GM12878 (cell line): ENCODE results near the gene LRP10. TPM values are rescaled to one million over a fixed set of nuclear protein-coding genes. Genes with fewer than 3 reads are reported as not detected.

Source experiments
- BACH1 ChIP-seq: fragments of 450-650 bp; IDR thresholded peaks from 2 replicates; pipeline ENCODE4 v1.6.1; 2017; ENCODE audit warnings: mild to moderate bottlenecking, borderline replicate concordance
- BHLHE40 ChIP-seq, 2 experiments: fragments of 450-650 bp in 1 of 2; IDR thresholded peaks; 2 replicates each; pipeline ENCODE4 v1.6.1; 2011 to 2017; ENCODE audit warnings: low read depth in 2 of 2, borderline replicate concordance in 1 of 2, improper control_type of control experiment in 1 of 2, low read length in 1 of 2, mild to moderate bottlenecking in 1 of 2
- CREB1 ChIP-seq: IDR thresholded peaks from 2 replicates; pipeline ENCODE4 v1.6.1; 2012; ENCODE audit warnings: low read depth, mild to moderate bottlenecking, inconsistent platforms
- E4F1 ChIP-seq: fragments of 450-650 bp; IDR thresholded peaks from 2 replicates; pipeline ENCODE4 v1.6.1; 2018; ENCODE audit warnings: borderline replicate concordance, mild to moderate bottlenecking; ENCODE audit not compliant: partially characterized antibody
- EGR1 ChIP-seq, 2 experiments: IDR thresholded peaks; 1 replicate in 1 of 2; 2 replicates in 1 of 2; pipeline ENCODE4 v1.6.1; 2011 to 2012; ENCODE audit warnings: low read depth in 2 of 2, low read length in 2 of 2, borderline replicate concordance in 1 of 2, mild to moderate bottlenecking in 1 of 2, moderate library complexity in 1 of 2
- FOS ChIP-seq: IDR thresholded peaks from 3 replicates; pipeline ENCODE4 v1.6.1; 2011; ENCODE audit warnings: borderline replicate concordance; ENCODE audit not compliant: insufficient read length; ENCODE audit errors: extremely low read depth
- FOXM1 ChIP-seq: IDR thresholded peaks from 2 replicates; pipeline ENCODE4 v1.6.1; 2012; ENCODE audit warnings: low read depth, mild to moderate bottlenecking, inconsistent platforms, low read length, moderate library complexity
- GATAD2B ChIP-seq: fragments of 450-650 bp; conservative IDR thresholded peaks from 2 replicates; pipeline ENCODE4 v1.6.1; 2017; ENCODE audit warnings: low read depth, mild to moderate bottlenecking, moderate library complexity
- HDGF ChIP-seq: fragments of 450-650 bp; IDR thresholded peaks from 2 replicates; pipeline ENCODE4 v1.6.1; 2016; ENCODE audit warnings: antibody characterized with exemption
- MAX ChIP-seq: IDR thresholded peaks from 2 replicates; pipeline ENCODE4 v1.6.1; 2012; ENCODE audit warnings: low read depth, low read length, improper control_type of control experiment
- MLLT1 ChIP-seq: fragments of 450-650 bp; IDR thresholded peaks from 2 replicates; pipeline ENCODE4 v1.6.1; 2016; ENCODE audit warnings: mild to moderate bottlenecking
- MTA2 ChIP-seq: fragments of 450-650 bp; IDR thresholded peaks from 2 replicates; pipeline ENCODE4 v1.6.1; 2016; ENCODE audit warnings: low read depth, mild to moderate bottlenecking, moderate library complexity
- NBN ChIP-seq: fragments of 450-650 bp; IDR thresholded peaks from 2 replicates; pipeline ENCODE4 v1.6.1; 2016
- POU2F2 ChIP-seq: IDR thresholded peaks from 3 replicates; pipeline ENCODE4 v1.6.1; 2011; ENCODE audit warnings: low read depth, mild to moderate bottlenecking, low read length, borderline replicate concordance
- RAD21 ChIP-seq: IDR thresholded peaks from 2 replicates; pipeline ENCODE4 v1.6.1; 2011; ENCODE audit warnings: mild to moderate bottlenecking, low read depth, low read length, moderate library complexity; ENCODE audit not compliant: insufficient read depth
- TCF3 ChIP-seq: IDR thresholded peaks from 2 replicates; pipeline ENCODE4 v1.6.1; 2012; ENCODE audit warnings: low read depth, mild to moderate bottlenecking, low read length, borderline replicate concordance; ENCODE audit not compliant: insufficient read depth
- ZBTB33 ChIP-seq: fragments of 450-650 bp; IDR thresholded peaks from 2 replicates; pipeline ENCODE4 v1.6.1; 2017; ENCODE audit warnings: mild to moderate bottlenecking
- ZNF687 ChIP-seq: fragments of 450-650 bp; IDR thresholded peaks from 2 replicates; pipeline ENCODE4 v1.6.1; 2017; ENCODE audit warnings: mild to moderate bottlenecking, moderate library complexity
- polyA plus RNA-seq, 11 experiments: library from polyadenylated mRNA; depleted of rRNA in 4 of 11; unstranded in 6 of 11; stranded (reverse) in 5 of 11; fragments of >200 nt; fragmentation: Nextera tagmentation in 4 of 11; fragmentation: Illumina TruSeq in 1 of 11; extraction: Ambion mirVana in 4 of 11; extraction: Trizol in 1 of 11; gene quantifications; 1 replicate in 1 of 11; 2 replicates in 10 of 11; pipeline versions ENCODE4 v1.2.1 to v1.2.3, GENCODE V29; 2011 to 2016; ENCODE audit warnings: inconsistent platforms in 2 of 11, missing spikeins in 2 of 11, low read depth in 1 of 11
- total RNA-seq, 4 experiments: library from RNA; depleted of rRNA in 3 of 4; stranded (reverse); fragments of >200 nt in 3 of 4; fragmentation: Illumina TruSeq in 1 of 4; extraction: Trizol in 1 of 4; gene quantifications; 2 replicates each; pipeline versions ENCODE4 v1.2.1 to v1.2.3, GENCODE V29; 2013 to 2021

The LRP10 gene
- total and polyA plus RNA-seq, 10 of the 15 experiments (the other 5 are each of a cell fraction or from before 2014, with no cell fraction given) = 3.0 to 56.9 (median 20.9) TPM

GRCh38 chr14:22852940-22853767 is 18.4 kb upstream of the LRP10 start (continued):
- TF ChIP-seq CREB1 = no peak
- TF ChIP-seq ZNF687 = 0 out of 2 replicates have a peak, but pooled peaks have one; percentile 24
- TF ChIP-seq POU2F2 = peak; percentile 47; the same call in 2 of the 3 replicates
- TF ChIP-seq MLLT1 = peak; percentile 70; the same call in 1 of the 2 replicates
- TF ChIP-seq ZBTB33 = no peak
- 0 out of 2 replicates have a peak, but pooled peaks have one; percentile 41 for TF ChIP-seq TCF3
- peak; percentile 10 to 17; a peak in 1 of 4 replicates for TF ChIP-seq BHLHE40 (IDR thresholded peaks at IDR 0.05; ENCODE audit: borderline replicate concordance in 1 of 2, low read depth in 2 of 2, low read length in 1 of 2)
- TF ChIP-seq GATAD2B = peak; percentile 64; the same call in 1 of the 2 replicates
- no peak for TF ChIP-seq EGR1 (IDR thresholded peaks at IDR 0.05; ENCODE audit: borderline replicate concordance in 1 of 2, low read depth in 2 of 2, low read length in 2 of 2)
- TF ChIP-seq MTA2 = 0 out of 2 replicates have a peak, but pooled peaks have one; percentile 16
- TF ChIP-seq NBN = peak; percentile 71
- TF ChIP-seq MAX = peak; percentile 74
- TF ChIP-seq HDGF = peak; percentile 62; the same call in 1 of the 2 replicates
- TF ChIP-seq E4F1 = peak; percentile 19
- 0 out of 2 replicates have a peak, but pooled peaks have one; percentile 14 for TF ChIP-seq BACH1
- TF ChIP-seq RAD21 = peak; percentile 98
- TF ChIP-seq FOXM1 = peak; percentile 41; the same call in 1 of the 2 replicates
- no peak for TF ChIP-seq FOS
